HG02759 (cell line): Measurements from ENCODE around the gene INO80.

ENCODE experiments used
- ATAC-seq: cut with Tn5 transposase; IDR thresholded peaks from one replicate; pipeline ENCODE4 v1.9.1; 2021; ENCODE audit warnings: mild to moderate bottlenecking, moderate library complexity; ENCODE audit not compliant: unreplicated experiment

INO80 gene

GRCh38 chr15:40933517-40933902 is 182.6 kb downstream of the INO80 start:
- ATAC-seq, result no peak

DNA sequence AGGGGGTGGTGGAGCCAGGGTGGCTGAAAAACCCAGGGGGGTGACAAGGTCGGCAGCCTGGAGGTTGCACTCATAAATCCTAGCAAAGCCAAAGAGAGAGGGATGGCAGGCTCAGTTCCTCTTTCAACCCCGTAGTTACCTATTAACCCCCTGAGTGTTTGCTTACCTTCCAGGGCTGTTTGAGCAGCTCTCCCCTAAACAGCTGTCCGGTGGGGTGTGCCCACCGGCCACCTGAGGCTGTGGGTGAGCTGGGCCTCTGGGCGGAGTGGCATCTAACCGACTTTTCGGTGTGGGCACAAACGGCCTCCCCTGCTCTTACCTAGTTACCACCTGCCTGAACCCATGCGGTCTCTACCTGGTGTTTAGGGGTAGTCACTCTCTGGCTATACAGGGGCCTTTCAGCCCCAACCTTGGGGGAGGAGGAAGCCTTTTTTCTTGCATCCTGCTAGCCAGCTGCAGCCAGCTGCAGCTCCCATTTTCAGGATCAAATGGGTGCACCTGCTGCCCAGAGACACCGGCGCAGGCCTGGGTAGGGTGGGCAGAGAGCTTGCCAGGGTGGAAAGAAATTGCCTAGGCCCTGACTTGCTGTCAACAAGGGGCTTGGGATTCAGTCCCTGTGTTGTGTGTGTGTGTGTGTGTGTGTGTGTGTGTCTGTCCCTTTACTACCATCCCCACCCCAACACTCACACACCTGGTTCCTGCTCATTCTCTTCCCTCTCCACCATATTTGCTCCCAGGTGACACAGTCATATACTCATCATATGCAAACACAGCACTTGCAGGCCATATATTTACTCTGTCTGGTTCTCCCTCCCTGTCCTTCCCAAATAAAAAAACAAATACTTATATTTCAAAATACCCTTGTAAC is 183.2 kb downstream of the INO80 start:
- ATAC-seq, result no peak

- ATAC-seq, result no peak
These were observed 183.9 kb downstream of the INO80 start for GRCh38 chr15:40932156-40932555.

DNA sequence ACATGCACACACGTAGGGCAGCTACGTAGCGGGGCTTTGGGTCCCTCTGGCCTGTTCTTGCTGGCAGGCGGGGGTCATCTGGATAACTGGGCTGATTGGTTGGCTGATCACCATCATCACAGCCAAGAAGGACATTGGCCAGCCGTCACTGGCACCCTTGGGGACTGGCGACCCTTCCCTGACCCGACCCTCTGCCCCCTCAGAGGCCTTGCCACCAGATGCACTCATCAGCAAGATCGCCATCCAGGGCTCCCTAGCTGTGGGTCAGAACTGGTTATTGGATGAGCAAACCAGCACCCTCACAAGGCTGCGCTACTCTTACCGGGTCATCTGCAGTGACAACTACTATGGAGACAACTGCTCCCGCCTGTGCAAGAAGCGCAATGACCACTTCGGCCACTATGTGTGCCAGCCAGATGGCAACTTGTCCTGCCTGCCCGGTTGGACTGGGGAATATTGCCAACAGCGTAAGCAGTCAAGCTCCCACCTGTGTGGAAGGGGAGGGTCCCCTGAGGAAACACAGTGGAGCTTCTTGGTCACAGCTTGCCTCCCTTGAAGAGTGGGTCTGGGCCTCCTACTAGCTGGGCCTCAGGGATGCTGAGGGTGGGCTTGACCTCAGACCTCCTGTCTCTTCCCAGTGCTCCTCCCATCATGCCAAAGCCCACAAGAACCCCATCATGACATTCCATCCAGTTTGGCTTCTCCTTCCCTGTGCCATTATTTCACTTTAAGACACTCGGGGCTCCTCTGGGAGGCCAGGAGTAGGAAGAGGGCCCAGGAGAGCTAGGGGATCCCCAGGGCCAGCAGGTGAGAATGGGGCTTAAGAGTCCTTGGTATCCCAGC is 184.6 kb downstream of the INO80 start:
- ATAC-seq, result no peak

DNA sequence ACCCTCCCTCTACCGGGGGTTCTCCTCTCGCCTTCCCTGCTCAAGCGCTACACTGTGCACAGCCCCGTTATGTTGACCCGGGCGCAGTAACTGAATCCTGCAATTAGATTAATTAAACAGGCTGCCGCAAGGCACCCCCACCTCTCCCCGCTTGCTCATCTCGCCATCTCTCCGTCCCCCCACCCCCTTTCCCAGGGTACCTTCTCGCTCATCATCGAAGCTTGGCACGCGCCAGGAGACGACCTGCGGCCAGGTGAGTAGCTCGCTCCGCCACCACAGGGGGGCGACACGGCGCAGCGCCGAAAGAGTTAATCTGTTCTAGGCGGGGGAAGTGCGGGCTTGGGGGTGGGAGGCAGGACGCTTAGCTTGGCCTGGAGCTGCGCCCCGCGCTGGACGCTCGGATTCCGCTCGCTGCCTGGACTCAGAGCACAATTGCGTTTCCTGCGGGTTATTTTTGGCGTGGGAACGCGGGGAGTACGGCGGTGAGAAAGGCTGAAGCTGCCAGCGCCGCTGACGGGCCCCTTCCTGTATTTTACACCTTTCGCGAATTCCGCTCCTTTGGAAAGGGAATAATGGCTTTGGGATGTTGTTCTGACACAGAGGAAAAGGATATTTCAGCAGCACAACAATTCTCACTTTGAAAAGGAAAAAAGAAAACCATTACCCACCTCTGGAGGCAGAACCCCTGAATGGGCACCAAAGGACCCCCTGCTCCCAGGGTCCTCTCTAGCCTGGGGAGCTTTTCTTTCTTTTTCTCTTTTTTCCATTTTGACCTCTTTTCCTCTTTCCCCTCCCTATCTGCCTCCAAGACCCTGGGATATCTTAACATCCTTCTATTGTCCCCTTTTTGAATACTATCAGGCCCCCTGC is 185.4 kb downstream of the INO80 start:
- ATAC-seq, result no peak

DNA sequence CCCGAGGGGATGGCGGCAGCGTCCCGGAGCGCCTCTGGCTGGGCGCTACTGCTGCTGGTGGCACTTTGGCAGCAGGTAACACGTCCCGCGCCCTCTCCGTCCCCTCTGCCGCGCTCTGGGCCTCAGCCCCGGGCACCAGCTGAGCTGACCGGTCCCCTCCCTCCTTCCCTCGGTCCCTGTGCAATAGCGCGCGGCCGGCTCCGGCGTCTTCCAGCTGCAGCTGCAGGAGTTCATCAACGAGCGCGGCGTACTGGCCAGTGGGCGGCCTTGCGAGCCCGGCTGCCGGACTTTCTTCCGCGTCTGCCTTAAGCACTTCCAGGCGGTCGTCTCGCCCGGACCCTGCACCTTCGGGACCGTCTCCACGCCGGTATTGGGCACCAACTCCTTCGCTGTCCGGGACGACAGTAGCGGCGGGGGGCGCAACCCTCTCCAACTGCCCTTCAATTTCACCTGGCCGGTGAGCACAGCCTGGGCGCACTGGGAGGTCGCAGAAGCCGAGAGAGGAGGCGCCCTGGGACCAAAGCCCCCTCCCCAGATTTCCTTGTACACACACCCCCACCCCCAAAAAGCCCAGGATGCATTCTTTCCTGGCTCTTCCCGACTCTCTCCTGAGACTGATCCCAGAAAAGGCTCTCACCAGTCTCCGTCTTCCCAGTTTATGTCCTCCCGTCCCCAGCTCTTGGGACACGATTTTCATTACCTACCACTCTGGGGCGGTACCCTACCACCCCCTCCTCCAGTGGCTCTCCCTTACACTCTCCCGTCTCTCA is 186.2 kb downstream of the INO80 start:
- ATAC-seq, result no peak
